Activated naive CD8-positive, alpha-beta T cell treated with anti-CD3 and anti-CD28 coated beads, Interleukin-2, amount 50 U/mL, for 24 hours (primary cell): ENCODE results near the gene HEPHL1.
"Not testable (repeated sequence)": the region's sequence is repeated elsewhere in the genome, so short reads cannot be mapped to it uniquely, and the experiment has no call there.

Source experiments
- ATAC-seq: fragments of 150-1000 bp; cut with Tn5 transposase; one replicate; pipeline ENCODE4 v1.10.0; 2021
- DNase-seq: peaks from one replicate; pipeline ENCODE4 v3.0.0; 2021
- H3K27ac Mint-ChIP-seq: one replicate; pipeline ENCODE4 v1.8.0; 2021; ENCODE audit warnings: mild to moderate bottlenecking, mixed read lengths
- H3K27me3 Mint-ChIP-seq: one replicate; pipeline ENCODE4 v1.8.0; 2021; ENCODE audit warnings: mixed read lengths
- H3K36me3 Mint-ChIP-seq: one replicate; pipeline ENCODE4 v1.8.0; 2021; ENCODE audit warnings: low read depth, mixed read lengths
- H3K4me1 Mint-ChIP-seq: one replicate; pipeline ENCODE4 v1.8.0; 2021; ENCODE audit warnings: mixed read lengths
- H3K4me3 Mint-ChIP-seq: one replicate; pipeline ENCODE4 v1.8.0; 2021; ENCODE audit warnings: mild to moderate bottlenecking, moderate library complexity, mixed read lengths
- H3K9me3 Mint-ChIP-seq: one replicate; pipeline ENCODE4 v1.8.0; 2021; ENCODE audit warnings: mixed read lengths

Gene HEPHL1

GRCh38 chr11:94020777-94021481 lies at the start of gene HEPHL1:
Gene HEPHL1 (plus strand): TSS chr11:94021354. CDS start chr11:94021369, 15 bp downstream.
- Mint-ChIP-seq H3K27ac (no peak within 1 kb of the TSS), H3K36me3 (no peaks in the 10 kb centered on the region), H3K4me3 (no peak within 1 kb of the TSS), H3K9me3 (no peaks in the 10 kb centered on the region), H3K27me3 (no peaks in the 10 kb centered on the region), H3K4me1 (no peaks in the 10 kb centered on the region)
- ATAC-seq (no peak), DNase-seq (no peak)

- DNase-seq: no peak
- ATAC-seq: no peak
- Mint-ChIP-seq H3K27me3 (peaks cover 5% of the 10 kb centered on the region), H3K4me3 (no peak overlapping the region), H3K36me3 (no peaks in the 10 kb centered on the region), H3K9me3 (peaks cover 4% of the 10 kb centered on the region), H3K4me1 (no peaks in the 10 kb centered on the region), H3K27ac (no peak overlapping the region)
Observed at GRCh38 chr11:93972790-93973189, 48.4 kb upstream of the HEPHL1 start.

- H3K4me1 Mint-ChIP-seq, ATAC-seq, H3K36me3 Mint-ChIP-seq, H3K27ac Mint-ChIP-seq, H3K27me3 Mint-ChIP-seq, H3K4me3 Mint-ChIP-seq, H3K9me3 Mint-ChIP-seq, DNase-seq: not testable (repeated sequence)
Observed at GRCh38 chr11:93973322-93974051, 47.7 kb upstream of the HEPHL1 start.

- ATAC-seq: no peak
- DNase-seq: no peak
- no peaks in the 10 kb centered on the region for H3K4me1 Mint-ChIP-seq
- no peaks in the 10 kb centered on the region for H3K36me3 Mint-ChIP-seq
- H3K27ac Mint-ChIP-seq: no peak overlapping the region
- H3K27me3 Mint-ChIP-seq: peaks cover 12% of the 10 kb centered on the region
- H3K4me3 Mint-ChIP-seq: no peak overlapping the region
- peaks cover 12% of the 10 kb centered on the region for H3K9me3 Mint-ChIP-seq
Observed at GRCh38 chr11:93974759-93975158, 46.4 kb upstream of the HEPHL1 start.

- not testable (repeated sequence) for DNase-seq, H3K4me3 Mint-ChIP-seq, H3K36me3 Mint-ChIP-seq, H3K27ac Mint-ChIP-seq, H3K4me1 Mint-ChIP-seq, ATAC-seq
- H3K9me3 Mint-ChIP-seq: peaks cover 12% of the 10 kb centered on the region
- H3K27me3 Mint-ChIP-seq: peaks cover 11% of the 10 kb centered on the region
Observed at GRCh38 chr11:93976577-93977254, 44.4 kb upstream of the HEPHL1 start.

GRCh38 chr11:93983542-93984195 lies 37.5 kb upstream of the HEPHL1 start:
- no peak overlapping the region for H3K27ac Mint-ChIP-seq
- peaks cover 8% of the 10 kb centered on the region for H3K9me3 Mint-ChIP-seq
- no peak for ATAC-seq
- H3K4me1 Mint-ChIP-seq: no peaks in the 10 kb centered on the region
- no peak overlapping the region for H3K4me3 Mint-ChIP-seq
- no peak for DNase-seq
- H3K27me3 Mint-ChIP-seq: peaks cover 7% of the 10 kb centered on the region
- no peaks in the 10 kb centered on the region for H3K36me3 Mint-ChIP-seq

GRCh38 chr11:93984196-93984567 lies 37.0 kb upstream of the HEPHL1 start:
- peaks cover 6% of the 10 kb centered on the region for H3K27me3 Mint-ChIP-seq
- H3K27ac Mint-ChIP-seq: no peak overlapping the region
- peaks cover 5% of the 10 kb centered on the region for H3K9me3 Mint-ChIP-seq
- no peak overlapping the region for H3K4me3 Mint-ChIP-seq
- no peaks in the 10 kb centered on the region for H3K4me1 Mint-ChIP-seq
- ATAC-seq (no peak), DNase-seq (no peak)
- H3K36me3 Mint-ChIP-seq: no peaks in the 10 kb centered on the region

- DNase-seq (no peak), ATAC-seq (no peak)
- Mint-ChIP-seq H3K4me1 (no peaks in the 10 kb centered on the region), H3K9me3 (no peaks in the 10 kb centered on the region), H3K27me3 (peaks cover 3% of the 10 kb centered on the region), H3K27ac (no peak overlapping the region), H3K36me3 (no peaks in the 10 kb centered on the region), H3K4me3 (no peak overlapping the region)
Observed at GRCh38 chr11:93984936-93985335, 36.2 kb upstream of the HEPHL1 start.

- Mint-ChIP-seq H3K4me1 (no peaks in the 10 kb centered on the region), H3K9me3 (peaks cover 5% of the 10 kb centered on the region), H3K27me3 (peaks cover 5% of the 10 kb centered on the region), H3K4me3 (no peak overlapping the region), H3K36me3 (no peaks in the 10 kb centered on the region), H3K27ac (no peak overlapping the region)
- no peak for DNase-seq
- ATAC-seq: no peak
Observed at GRCh38 chr11:93986716-93987115, 34.4 kb upstream of the HEPHL1 start.

GRCh38 chr11:93988455-93988854 lies 32.7 kb upstream of the HEPHL1 start:
- Mint-ChIP-seq H3K4me1 (no peaks in the 10 kb centered on the region), H3K36me3 (no peaks in the 10 kb centered on the region), H3K4me3 (no peak overlapping the region), H3K9me3 (peaks cover 17% of the 10 kb centered on the region), H3K27ac (no peak overlapping the region), H3K27me3 (peaks cover 5% of the 10 kb centered on the region)
- ATAC-seq: no peak
- DNase-seq: no peak

- Mint-ChIP-seq H3K27ac (no peak overlapping the region), H3K27me3 (peaks cover 5% of the 10 kb centered on the region), H3K36me3 (no peaks in the 10 kb centered on the region), H3K4me3 (no peak overlapping the region), H3K9me3 (peaks cover 17% of the 10 kb centered on the region), H3K4me1 (no peaks in the 10 kb centered on the region)
- ATAC-seq (no peak), DNase-seq (no peak)
Observed at GRCh38 chr11:93988912-93989311, 32.2 kb upstream of the HEPHL1 start.

GRCh38 chr11:93993747-93994146 lies 27.4 kb upstream of the HEPHL1 start:
- no peak for ATAC-seq
- no peak for DNase-seq
- Mint-ChIP-seq H3K36me3 (peaks cover 2% of the 10 kb centered on the region), H3K27ac (no peak overlapping the region), H3K4me3 (no peak overlapping the region), H3K4me1 (no peaks in the 10 kb centered on the region), H3K9me3 (peaks cover 25% of the 10 kb centered on the region), H3K27me3 (peaks cover 5% of the 10 kb centered on the region)

GRCh38 chr11:93997741-93998140 lies 23.4 kb upstream of the HEPHL1 start:
- no peak overlapping the region for H3K27ac Mint-ChIP-seq

GRCh38 chr11:94000659-94001058 lies 20.5 kb upstream of the HEPHL1 start:
- Mint-ChIP-seq H3K4me3 (no peak overlapping the region), H3K4me1 (no peaks in the 10 kb centered on the region), H3K9me3 (peaks cover 4% of the 10 kb centered on the region), H3K36me3 (no peaks in the 10 kb centered on the region), H3K27me3 (no peaks in the 10 kb centered on the region), H3K27ac (no peak overlapping the region)
- ATAC-seq (no peak), DNase-seq (no peak)

More at GRCh38 chr11:93997741-93998140, 23.4 kb upstream of the HEPHL1 start:
- H3K36me3 Mint-ChIP-seq: peaks cover 2% of the 10 kb centered on the region
- H3K4me1 Mint-ChIP-seq: no peaks in the 10 kb centered on the region
- no peak overlapping the region for H3K4me3 Mint-ChIP-seq
- no peaks in the 10 kb centered on the region for H3K27me3 Mint-ChIP-seq
- no peak for ATAC-seq
- DNase-seq: no peak
- H3K9me3 Mint-ChIP-seq: peaks cover 15% of the 10 kb centered on the region
